BLaER1 (cell line): ENCODE data around the gene UFL1.
"Not testable (repeated sequence)": the region's sequence is repeated elsewhere in the genome, so short reads cannot be mapped to it uniquely, and the experiment has no call there.

Experiments
- H3K27ac ChIP-seq: shearing (Covaris generic); formaldehyde crosslinking; 2 replicates; pipeline ENCODE4 v1.8.1; 2022
- H3K27me3 ChIP-seq: shearing (Covaris generic); formaldehyde crosslinking; 2 replicates; pipeline ENCODE4 v1.8.1; 2022
- H3K36me3 ChIP-seq: shearing (Covaris generic); formaldehyde crosslinking; 2 replicates; pipeline ENCODE4 v1.8.1; 2022
- H3K4me1 ChIP-seq: shearing (Covaris generic); formaldehyde crosslinking; 2 replicates; pipeline ENCODE4 v1.8.1; 2022
- H3K4me2 ChIP-seq: shearing (Covaris generic); formaldehyde crosslinking; 2 replicates; pipeline ENCODE4 v1.8.1; 2022
- H3K4me3 ChIP-seq: shearing (Covaris generic); formaldehyde crosslinking; 2 replicates; pipeline ENCODE4 v1.8.1; 2022
- H3K9ac ChIP-seq: shearing (Covaris generic); formaldehyde crosslinking; 2 replicates; pipeline ENCODE4 v1.8.1; 2022
- H3K9me3 ChIP-seq: shearing (Covaris generic); formaldehyde crosslinking; 2 replicates; pipeline ENCODE4 v1.8.1; 2022
- H4K20me1 ChIP-seq: shearing (Covaris generic); formaldehyde crosslinking; 2 replicates; pipeline ENCODE4 v1.8.1; 2022
- Cebpa-rat ChIP-seq: shearing (Covaris generic); IDR thresholded peaks from 2 replicates; pipeline ENCODE4 v1.8.1; 2022

The UFL1 gene

DNA sequence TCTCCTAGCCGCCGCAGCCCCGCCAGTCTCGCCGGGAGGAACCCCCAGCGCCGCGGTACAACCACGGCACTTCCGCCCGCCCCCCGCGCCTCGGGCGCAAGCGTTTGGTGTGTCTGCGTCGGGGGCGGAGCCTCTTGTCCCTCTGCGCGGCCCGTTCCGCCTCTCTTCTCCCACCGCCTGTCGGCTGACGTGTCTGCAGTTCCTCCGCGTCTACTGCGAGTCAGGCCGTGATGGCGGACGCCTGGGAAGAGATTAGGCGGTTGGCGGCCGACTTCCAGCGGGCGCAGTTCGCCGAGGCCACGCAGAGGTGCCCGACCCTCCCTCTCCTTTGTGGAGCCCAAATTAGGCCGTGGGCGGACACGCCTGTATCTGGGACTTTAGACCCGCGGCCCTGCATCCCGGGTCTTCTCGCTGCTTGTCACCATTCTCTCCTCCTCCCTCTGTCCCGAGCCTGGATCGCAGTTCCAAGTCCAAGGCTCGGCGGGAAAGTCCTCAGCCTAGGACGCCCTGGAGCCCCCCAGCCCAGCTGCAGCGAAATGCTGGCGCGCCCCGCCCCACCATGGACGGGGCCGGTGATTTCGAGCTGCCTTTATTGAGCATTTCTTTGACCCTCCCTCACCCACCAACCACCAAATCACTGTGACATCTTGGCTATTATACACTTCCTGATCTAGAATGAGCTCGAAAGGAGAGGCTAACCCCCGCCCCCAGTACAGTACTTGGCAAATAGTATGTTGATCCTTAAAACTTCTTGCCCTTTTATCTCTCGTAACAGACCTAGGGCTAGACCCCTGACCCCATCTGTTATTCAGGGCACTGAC is at the start of gene UFL1:
Gene UFL1 (plus strand): TSS at position 163 of the 821 bp plus-strand sequence. CDS start 68 bp downstream, at position 231.
- no peaks in the 10 kb centered on the region for H4K20me1 ChIP-seq
- peak within 1 kb of the TSS; percentile 84 for H3K4me3 ChIP-seq
- peaks cover 22% of the 10 kb centered on the region for H3K4me1 ChIP-seq
- no peak for TF ChIP-seq Cebpa-rat
- H3K9me3 ChIP-seq: no peaks in the 10 kb centered on the region
- no peaks in the 10 kb centered on the region for H3K27me3 ChIP-seq
- H3K27ac ChIP-seq: peak within 1 kb of the TSS; percentile 95
- H3K4me2 ChIP-seq: peak within 1 kb of the TSS; percentile 76
- H3K36me3 ChIP-seq: peaks cover 14% of the 10 kb centered on the region
- peak within 1 kb of the TSS; percentile 92 for H3K9ac ChIP-seq

- not testable (repeated sequence) for H3K4me2 ChIP-seq, H3K36me3 ChIP-seq, H3K27ac ChIP-seq, H3K9ac ChIP-seq, H3K9me3 ChIP-seq, H3K4me1 ChIP-seq, H3K4me3 ChIP-seq, H4K20me1 ChIP-seq, H3K27me3 ChIP-seq
These were observed 49.3 kb upstream of the UFL1 start for GRCh38 chr6:96472291-96472690.

DNA sequence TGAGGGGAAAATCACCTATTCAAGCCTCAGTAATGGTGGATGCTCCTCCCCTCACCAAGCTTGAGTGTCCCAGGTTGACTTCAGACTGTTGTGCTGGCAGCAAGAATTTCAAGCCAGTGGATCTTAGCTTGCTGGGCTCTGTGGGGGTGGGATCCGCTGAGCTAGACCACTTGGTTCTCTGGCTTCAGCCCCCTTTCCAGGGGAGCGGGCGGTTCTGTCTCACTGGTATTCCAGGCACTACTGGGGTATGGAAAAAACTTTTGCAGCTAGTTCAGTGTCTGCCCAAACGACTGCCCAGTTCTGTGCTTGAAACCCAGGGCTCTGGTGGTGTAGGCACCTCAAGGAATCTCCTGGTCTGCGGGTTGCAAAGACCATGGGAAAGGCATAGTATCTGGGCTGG is 42.9 kb upstream of the UFL1 start:
- no peak for TF ChIP-seq Cebpa-rat
- Histone ChIP-seq H3K9me3 (no peaks in the 10 kb centered on the region), H3K9ac (no peak overlapping the region), H4K20me1 (no peaks in the 10 kb centered on the region), H3K27ac (no peak overlapping the region), H3K4me3 (no peak overlapping the region), H3K4me1 (no peaks in the 10 kb centered on the region), H3K4me2 (no peak overlapping the region), H3K27me3 (no peaks in the 10 kb centered on the region), H3K36me3 (no peaks in the 10 kb centered on the region)

DNA sequence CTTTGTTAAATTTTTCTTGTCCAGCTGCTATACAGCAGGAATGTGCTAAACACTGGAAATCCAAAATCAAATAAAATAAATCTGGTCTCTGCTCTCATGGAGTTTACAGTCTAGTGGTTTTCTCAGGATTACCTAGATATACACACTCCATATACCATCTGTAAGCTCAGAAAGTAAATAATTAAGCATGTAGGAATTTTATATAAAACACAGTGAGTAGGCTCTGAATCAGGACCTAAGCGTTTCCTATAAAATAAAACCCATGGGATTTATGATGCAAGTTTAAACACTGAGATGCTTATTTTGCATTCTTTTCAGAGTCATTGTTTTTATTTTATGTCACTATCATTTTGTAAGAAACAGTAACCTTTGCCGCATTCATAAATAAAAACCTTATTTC is 29.7 kb upstream of the UFL1 start:
- Histone ChIP-seq H4K20me1 (no peaks in the 10 kb centered on the region), H3K4me3 (no peak overlapping the region), H3K27me3 (no peaks in the 10 kb centered on the region), H3K4me1 (no peaks in the 10 kb centered on the region), H3K27ac (no peak overlapping the region), H3K4me2 (no peak overlapping the region), H3K9me3 (no peaks in the 10 kb centered on the region), H3K9ac (no peak overlapping the region), H3K36me3 (no peaks in the 10 kb centered on the region)
- no peak for TF ChIP-seq Cebpa-rat

- Histone ChIP-seq H3K27me3 (no peaks in the 10 kb centered on the region), H3K4me1 (peaks cover 8% of the 10 kb centered on the region), H4K20me1 (no peaks in the 10 kb centered on the region), H3K4me3 (no peak overlapping the region), H3K27ac (no peak overlapping the region), H3K9me3 (peaks cover 14% of the 10 kb centered on the region), H3K4me2 (peak overlapping the region; percentile 32), H3K36me3 (no peaks in the 10 kb centered on the region), H3K9ac (no peak overlapping the region)
- no peak for TF ChIP-seq Cebpa-rat
These were observed 21.8 kb upstream of the UFL1 start for GRCh38 chr6:96499781-96500180.

DNA sequence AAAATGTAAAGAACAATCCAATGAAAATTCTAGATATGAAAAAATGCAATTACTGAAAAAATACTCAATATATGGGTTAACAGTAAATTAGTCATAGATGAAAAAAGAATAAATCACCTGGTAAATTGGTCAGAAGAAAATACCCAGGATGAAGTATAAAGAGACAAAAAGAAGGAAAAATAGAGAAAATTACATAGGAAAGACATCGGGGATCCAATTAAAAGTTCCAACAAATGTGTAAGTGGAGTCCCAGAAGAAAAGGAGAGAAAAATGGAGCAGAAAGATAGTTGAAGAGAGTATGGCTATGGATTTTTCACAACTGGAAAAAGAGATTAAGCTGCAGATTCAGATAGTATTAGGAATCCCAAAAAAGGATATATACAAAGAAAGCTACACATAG is 18.7 kb upstream of the UFL1 start:
- Histone ChIP-seq H3K4me1 (peaks cover 8% of the 10 kb centered on the region), H3K4me2 (no peak overlapping the region), H3K27me3 (no peaks in the 10 kb centered on the region), H4K20me1 (no peaks in the 10 kb centered on the region), H3K27ac (no peak overlapping the region), H3K36me3 (no peaks in the 10 kb centered on the region), H3K4me3 (no peak overlapping the region), H3K9me3 (peaks cover 14% of the 10 kb centered on the region), H3K9ac (no peak overlapping the region)
- no peak for TF ChIP-seq Cebpa-rat

- Histone ChIP-seq H3K4me2 (no peak overlapping the region), H3K27ac (no peak overlapping the region), H3K36me3 (0 out of 2 replicates have a peak, but pooled peaks cover 9% of the 10 kb centered on the region), H4K20me1 (no peaks in the 10 kb centered on the region), H3K9me3 (peaks cover 12% of the 10 kb centered on the region), H3K27me3 (no peaks in the 10 kb centered on the region), H3K4me1 (no peaks in the 10 kb centered on the region), H3K4me3 (no peak overlapping the region), H3K9ac (no peak overlapping the region)
- no peak for TF ChIP-seq Cebpa-rat
These were observed 16.2 kb upstream of the UFL1 start for GRCh38 chr6:96505363-96505762.

DNA sequence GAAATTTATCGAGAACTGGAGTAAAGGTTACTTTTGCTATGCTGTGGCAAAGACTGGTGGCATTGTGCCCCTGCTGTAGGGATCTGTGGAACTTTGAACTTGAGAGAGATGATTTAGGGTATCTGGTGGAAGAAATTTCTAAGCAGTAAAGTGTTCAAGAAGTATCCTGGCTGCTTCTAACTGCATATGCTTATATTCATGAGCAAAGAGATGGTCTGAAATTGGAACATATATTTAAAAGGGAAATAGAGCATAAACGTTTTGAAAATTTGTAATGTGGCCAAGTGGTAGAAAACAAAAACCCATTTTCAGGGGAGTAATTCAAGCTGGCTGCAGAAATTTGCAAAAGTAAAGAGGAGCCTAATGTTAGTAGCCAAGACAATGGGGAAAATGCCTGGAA is 12.3 kb upstream of the UFL1 start:
- no peak overlapping the region for H3K27ac ChIP-seq
- no peak overlapping the region for H3K4me3 ChIP-seq
- H3K27me3 ChIP-seq: no peaks in the 10 kb centered on the region
- H3K36me3 ChIP-seq: 0 out of 2 replicates have a peak, but pooled peaks cover 13% of the 10 kb centered on the region
- no peak for TF ChIP-seq Cebpa-rat
- no peaks in the 10 kb centered on the region for H4K20me1 ChIP-seq
- no peak overlapping the region for H3K4me2 ChIP-seq
- no peak overlapping the region for H3K9ac ChIP-seq
- peaks cover 10% of the 10 kb centered on the region for H3K9me3 ChIP-seq
- H3K4me1 ChIP-seq: no peaks in the 10 kb centered on the region

- Histone ChIP-seq H3K4me3 (peak overlapping the region; percentile 84), H3K27me3 (no peaks in the 10 kb centered on the region), H3K36me3 (peaks cover 2% of the 10 kb centered on the region; the same call in 1 of the 2 replicates), H3K27ac (peak overlapping the region; percentile 95), H4K20me1 (no peaks in the 10 kb centered on the region), H3K4me1 (peaks cover 22% of the 10 kb centered on the region), H3K4me2 (peak overlapping the region; percentile 76), H3K9ac (peak overlapping the region; percentile 92), H3K9me3 (no peaks in the 10 kb centered on the region)
- no peak for TF ChIP-seq Cebpa-rat
These were observed 1.2 kb upstream of the UFL1 start for GRCh38 chr6:96520171-96521115.

GRCh38 chr6:96521306-96521643 is 331 bp upstream of the UFL1 start:
- H3K4me1 ChIP-seq: peaks cover 22% of the 10 kb centered on the region
- no peaks in the 10 kb centered on the region for H4K20me1 ChIP-seq
- peak overlapping the region; percentile 84 for H3K4me3 ChIP-seq
- no peak for TF ChIP-seq Cebpa-rat
- H3K4me2 ChIP-seq: peak overlapping the region; percentile 76
- peak overlapping the region; percentile 92 for H3K9ac ChIP-seq
- H3K36me3 ChIP-seq: peaks cover 10% of the 10 kb centered on the region
- H3K27ac ChIP-seq: peak overlapping the region; percentile 95
- no peaks in the 10 kb centered on the region for H3K27me3 ChIP-seq
- no peaks in the 10 kb centered on the region for H3K9me3 ChIP-seq
